GM12878 (cell line): ENCODE results near the gene LY6G5B. TPM values are rescaled to one million over a fixed set of nuclear protein-coding genes. Genes with fewer than 3 reads are reported as not detected.
A peak's percentile ranks its signal among the peaks of the same experiment; 100 is the strongest.

Experiments
- ATAC-seq: fragments of 200-7000 bp; cut with Tn5 transposase; 3 replicates; pipeline ENCODE4 v1.9.1; 2020; ENCODE audit warnings: mild to moderate bottlenecking, moderate library complexity
- BruUV-seq: library from RNA; stranded (reverse); fragments of 400-500 nt; replicated peaks from 2 replicates; lab custom pipeline; 2021; lab: Mats Ljungman, UMichigan
- CTCF ChIA-PET: fragments of 300-600 bp; sonication (Branson Sonifier 250); formaldehyde crosslinking; extraction: SDS; loops from one replicate; lab custom pipeline; 2021; ENCODE audit warnings: inconsistent platforms; lab: Yijun Ruan, JAX
- POLR2A ChIA-PET: fragments of 350-600 bp; formaldehyde crosslinking; extraction: SDS; loops from one replicate; lab custom pipeline; 2021; ENCODE audit warnings: inconsistent platforms; lab: Charles Lee
- RAD21 ChIA-PET: fragments of 300-600 bp; sonication (Branson Sonifier 250); formaldehyde crosslinking; loops from one replicate; lab custom pipeline; 2023; ENCODE audit warnings: antibody characterized with exemption; ENCODE audit not compliant: unreplicated experiment; lab: Charles Lee
- SMC1A ChIA-PET: fragments of 300-600 bp; sonication (Branson Sonifier 250); formaldehyde crosslinking; loops from one replicate; lab custom pipeline; 2023; ENCODE audit not compliant: unreplicated experiment, uncharacterized antibody; lab: Charles Lee
- DNase-seq: peaks from one replicate; pipeline ENCODE4 v3.0.0-alpha.2; 2011; ENCODE audit warnings: low read depth, low spot score
- FAIRE-seq: peaks from 3 replicates; lab custom pipeline; 2011; peaks lifted over from hg19 to GRCh38; lab: Jason Lieb, UNC
- H2AFZ ChIP-seq: 2 replicates; pipeline ENCODE4 v1.6.0; 2011; ENCODE audit warnings: low read depth, low read length, control low read depth; ENCODE audit not compliant: control insufficient read depth
- H3K27ac ChIP-seq: 2 replicates; pipeline ENCODE4 v1.5.1; 2011; ENCODE audit warnings: control low read depth; ENCODE audit not compliant: control insufficient read depth, insufficient read depth
- H3K27me3 ChIP-seq, 2 experiments: replicated peaks in 1 of 2; 2 replicates each; pipeline versions ENCODE4 v1.6.0 to v1.6.1; 2011; ENCODE audit warnings: low read length in 1 of 2; ENCODE audit not compliant: control insufficient read depth in 2 of 2, insufficient read depth in 2 of 2
- H3K36me3 ChIP-seq, 2 experiments: 2 replicates each; pipeline ENCODE4 v1.5.1; 2011; ENCODE audit warnings: low read length in 1 of 2; ENCODE audit not compliant: control insufficient read depth in 2 of 2, insufficient read depth in 2 of 2
- H3K4me1 ChIP-seq: 2 replicates; pipeline ENCODE4 v1.6.1; 2011; ENCODE audit warnings: mild to moderate bottlenecking, low read length, moderate library complexity, mixed read lengths; ENCODE audit not compliant: control insufficient read depth, insufficient read depth
- H3K4me2 ChIP-seq: 2 replicates; pipeline ENCODE4 v1.6.0; 2011; ENCODE audit warnings: control low read depth; ENCODE audit not compliant: control insufficient read depth, insufficient read depth
- H3K4me3 ChIP-seq: fragments of 200-600 bp; sonication (generic); 2 replicates; pipeline ENCODE4 v1.5.1; 2016
- H3K79me2 ChIP-seq: 2 replicates; pipeline ENCODE4 v1.6.0; 2011; ENCODE audit warnings: low read length; ENCODE audit not compliant: control insufficient read depth, insufficient read depth
- H3K9ac ChIP-seq: 2 replicates; pipeline ENCODE4 v1.8.0; 2011; ENCODE audit warnings: low read length, control low read depth, mixed read lengths; ENCODE audit not compliant: control insufficient read depth, insufficient read depth
- H3K9me3 ChIP-seq: replicated peaks from 3 replicates; pipeline ENCODE4 v1.5.1; 2011; ENCODE audit warnings: mild to moderate bottlenecking, low read length; ENCODE audit not compliant: control insufficient read depth, insufficient read depth
- H4K20me1 ChIP-seq: 2 replicates; pipeline ENCODE4 v1.6.0; 2011; ENCODE audit not compliant: control insufficient read depth, insufficient read depth
- BCLAF1 ChIP-seq: fragments of 450-650 bp; IDR thresholded peaks from 2 replicates; pipeline ENCODE4 v1.6.1; 2017; ENCODE audit warnings: antibody characterized with exemption, mild to moderate bottlenecking, moderate library complexity
- DPF2 ChIP-seq: fragments of 450-650 bp; IDR thresholded peaks from 2 replicates; pipeline ENCODE4 v1.6.1; 2017; ENCODE audit warnings: mild to moderate bottlenecking
- FOXM1 ChIP-seq: IDR thresholded peaks from 2 replicates; pipeline ENCODE4 v1.6.1; 2012; ENCODE audit warnings: low read depth, mild to moderate bottlenecking, inconsistent platforms, low read length, moderate library complexity
- IRF5 ChIP-seq: fragments of 450-650 bp; IDR thresholded peaks from 2 replicates; pipeline ENCODE4 v1.6.1; 2017; ENCODE audit warnings: borderline replicate concordance
- KAT2A ChIP-seq: conservative IDR thresholded peaks from 2 replicates; pipeline ENCODE4 v1.6.1; 2011; ENCODE audit warnings: low read depth, low read length; ENCODE audit not compliant: control insufficient read depth
- USF2 ChIP-seq: IDR thresholded peaks from 2 replicates; pipeline ENCODE4 v1.6.1; 2011; ENCODE audit warnings: low read depth, low read length, improper control_type of control experiment, borderline replicate concordance
- WGBS: methylation state at CpG from one replicate; pipeline ENCODE4 v1.1.6; 2016; ENCODE audit warnings: low lambda C conversion rate; ENCODE audit not compliant: insufficient replicate concordance, insufficient coverage; ENCODE audit errors: missing lambda C conversion rate; 5-methylcytosine and 5-hydroxymethylcytosine counted together
- in situ Hi-C: fragments of 300-500 bp; cut with MboI; formaldehyde crosslinking; loops from 9 replicates; pipeline ENCODE4 v1.14.3; 2018; ENCODE audit warnings: mixed read lengths
- intact Hi-C: fragments of 100-400 bp; cut with micrococcal nuclease; formaldehyde crosslinking; loops from one replicate; pipeline ENCODE4 v1.14.2; 2022; ENCODE audit not compliant: unreplicated experiment
- microRNA-seq: library from miRNA; unstranded; fragments of <30 nt; microRNA quantifications from one replicate; pipeline ENCODE4, GENCODE V29; 2018
- polyA plus RNA-seq, 11 experiments: library from polyadenylated mRNA; depleted of rRNA in 4 of 11; unstranded in 6 of 11; stranded (reverse) in 5 of 11; fragments of >200 nt; fragmentation: Nextera tagmentation in 4 of 11; fragmentation: Illumina TruSeq in 1 of 11; extraction: Ambion mirVana in 4 of 11; extraction: Trizol in 1 of 11; gene quantifications; 1 replicate in 1 of 11; 2 replicates in 10 of 11; pipeline versions ENCODE4 v1.2.1 to v1.2.3, GENCODE V29; 2011 to 2016; ENCODE audit warnings: inconsistent platforms in 2 of 11, missing spikeins in 2 of 11, low read depth in 1 of 11
- small RNA-seq: library from RNA; depleted of rRNA; stranded (forward); fragments of <200 nt; gene quantifications from one replicate; pipeline ENCODE3, GENCODE V24; 2014
- total RNA-seq, 4 experiments: library from RNA; depleted of rRNA in 3 of 4; stranded (reverse); fragments of >200 nt in 3 of 4; fragmentation: Illumina TruSeq in 1 of 4; extraction: Trizol in 1 of 4; gene quantifications; 2 replicates each; pipeline versions ENCODE4 v1.2.1 to v1.2.3, GENCODE V29; 2013 to 2021

Gene LY6G5B
- total and polyA plus RNA-seq, 10 of the 15 experiments (the other 5 are each of a cell fraction or from before 2014, with no cell fraction given): 3.2 to 16.5 (median 7.5) TPM

- Histone ChIP-seq H3K9me3 (no peaks in the 10 kb centered on the region), H3K4me2 (no peak overlapping the region), H3K36me3 (no peaks in the 10 kb centered on the region; a peak in 1 of 4 replicates), H3K27me3 (no peaks in the 10 kb centered on the region; a peak in 1 of 4 replicates), H2AFZ (no peak overlapping the region), H4K20me1 (no peaks in the 10 kb centered on the region), H3K4me1 (peaks cover 2% of the 10 kb centered on the region), H3K27ac (no peak overlapping the region), H3K9ac (no peak overlapping the region), H3K4me3 (no peak overlapping the region), H3K79me2 (no peaks in the 10 kb centered on the region)
- ChIA-PET POLR2A (no interaction called here), RAD21 (interaction anchor here (1.5 kb wide), 1 partner anchor 48 kb away, joined by 3 read pairs; no protein-coding TSS in a partner anchor), SMC1A (interaction anchor here (1.3 kb wide), 1 partner anchor 48 kb away, joined by 5 read pairs; no protein-coding TSS in a partner anchor), CTCF (interaction anchor here (2.8 kb wide), 1 partner anchor 48 kb away, joined by 12 read pairs; no protein-coding TSS in a partner anchor)
- TF ChIP-seq USF2 (no peak), IRF5 (no peak), KAT2A (no peak), DPF2 (no peak), FOXM1 (no peak), BCLAF1 (no peak)
- DNase-seq (no peak), FAIRE-seq (no peak), ATAC-seq (no peak)
- in situ Hi-C loops (no loop called here), intact Hi-C loops (no loop called here)
- BruUV-seq: no TSS peak
- 86% methylated on average over 3 of the region's 3 CpGs for WGBS
Measured at GRCh38 chr6:31722173-31722572, 52.4 kb downstream of the LY6G5B start.

Small RNAs within 50 kb of the gene (microRNA-seq; reads per million reads assigned to microRNA genes)
- gene MIR4646 (not detected), gene MIR6832 (0.56 reads per million)

Small RNAs within 50 kb of the gene (small RNA-seq; reads per million reads assigned to genes)
- gene LY6G6D (not detected), gene MIR4646 (not detected), gene MIR6832 (not detected), gene RF00019 (not detected), gene SNORA38 (4.4 reads per million, percentile 86 among the genes with 10 or more reads in this experiment)

Other genes with a start within 250 kb of the LY6G5B start
Only the 7 nearest of the 37 such genes appear.
- 91.4 and 120 TPM in 2 replicates for gene BAG6, start 17.3 kb upstream of the LY6G5B start, total RNA-seq (2014; rRNA removed)
- gene BAG6, start 17.3 kb upstream of the LY6G5B start, total RNA-seq (2014; rRNA removed; fragmentation: Illumina TruSeq; extraction: Trizol): 43.3 and 50.0 TPM in 2 replicates
- 249 and 253 TPM in 2 replicates for gene BAG6, start 17.3 kb upstream of the LY6G5B start, total RNA-seq (2021)
- gene BAG6, start 17.3 kb upstream of the LY6G5B start, polyA plus RNA-seq (2011; rRNA removed): 34.2 and 51.1 TPM in 2 replicates
- gene BAG6, start 17.3 kb upstream of the LY6G5B start, polyA plus RNA-seq (2014; fragmentation: Illumina TruSeq; extraction: Trizol): 81.3 and 119 TPM in 2 replicates
- gene BAG6, start 17.3 kb upstream of the LY6G5B start, polyA plus RNA-seq (2014; fragmentation: Nextera tagmentation; extraction: Ambion mirVana): 10 to 100 TPM; 27.8 to 39.1 TPM
- 115 and 134 TPM in 2 replicates for gene BAG6, start 17.3 kb upstream of the LY6G5B start, polyA plus RNA-seq (2014; rRNA removed)
- 100 to 1,000 TPM in 1 of 2 experiments, 10 to 100 TPM in 1; 98.4 to 112 TPM for gene BAG6, start 17.3 kb upstream of the LY6G5B start, polyA plus RNA-seq (2016; fragmentation: Nextera tagmentation; extraction: Ambion mirVana)
- gene APOM, start 14.1 kb upstream of the LY6G5B start, total RNA-seq (2014; rRNA removed): 4.4 and 6.1 TPM in 2 replicates
- 4.0 and 4.6 TPM in 2 replicates for gene APOM, start 14.1 kb upstream of the LY6G5B start, total RNA-seq (2014; rRNA removed; fragmentation: Illumina TruSeq; extraction: Trizol)
- gene APOM, start 14.1 kb upstream of the LY6G5B start, total RNA-seq (2021): 3.8 and 4.1 TPM in 2 replicates
- 4.8 and 7.9 TPM in 2 replicates for gene APOM, start 14.1 kb upstream of the LY6G5B start, polyA plus RNA-seq (2011; rRNA removed)
- gene APOM, start 14.1 kb upstream of the LY6G5B start, polyA plus RNA-seq (2014; fragmentation: Illumina TruSeq; extraction: Trizol): 5.2 and 8.2 TPM in 2 replicates
- 10 to 100 TPM; 11.8 to 14.1 TPM for gene APOM, start 14.1 kb upstream of the LY6G5B start, polyA plus RNA-seq (2014; fragmentation: Nextera tagmentation; extraction: Ambion mirVana)
- 6.5 and 7.5 TPM in 2 replicates for gene APOM, start 14.1 kb upstream of the LY6G5B start, polyA plus RNA-seq (2014; rRNA removed)
- gene APOM, start 14.1 kb upstream of the LY6G5B start, polyA plus RNA-seq (2016; fragmentation: Nextera tagmentation; extraction: Ambion mirVana): 1 to 10 TPM; 5.6 to 6.6 TPM
- gene C6orf47, start 9.2 kb upstream of the LY6G5B start, total RNA-seq (2014; rRNA removed): 20.4 and 21.6 TPM in 2 replicates
- gene C6orf47, start 9.2 kb upstream of the LY6G5B start, total RNA-seq (2014; rRNA removed; fragmentation: Illumina TruSeq; extraction: Trizol): 16.2 and 16.5 TPM in 2 replicates
- 16.1 and 17.4 TPM in 2 replicates for gene C6orf47, start 9.2 kb upstream of the LY6G5B start, total RNA-seq (2021)
- 8.0 and 8.1 TPM in 2 replicates for gene C6orf47, start 9.2 kb upstream of the LY6G5B start, polyA plus RNA-seq (2011; rRNA removed)
- gene C6orf47, start 9.2 kb upstream of the LY6G5B start, polyA plus RNA-seq (2014; fragmentation: Illumina TruSeq; extraction: Trizol): 8.2 and 13.4 TPM in 2 replicates
- under 1 TPM in 1 of 2 experiments, not detected in 1; 0.16 TPM for gene C6orf47, start 9.2 kb upstream of the LY6G5B start, polyA plus RNA-seq (2014; fragmentation: Nextera tagmentation; extraction: Ambion mirVana)
- gene C6orf47, start 9.2 kb upstream of the LY6G5B start, polyA plus RNA-seq (2014; rRNA removed): 18.6 and 19.3 TPM in 2 replicates
- gene C6orf47, start 9.2 kb upstream of the LY6G5B start, polyA plus RNA-seq (2016; fragmentation: Nextera tagmentation; extraction: Ambion mirVana): 10 to 100 TPM; 17.3 to 20.1 TPM
- gene GPANK1, start 5.0 kb upstream of the LY6G5B start, total RNA-seq (2014; rRNA removed): 11.3 and 11.7 TPM in 2 replicates
- 16.2 and 17.1 TPM in 2 replicates for gene GPANK1, start 5.0 kb upstream of the LY6G5B start, total RNA-seq (2014; rRNA removed; fragmentation: Illumina TruSeq; extraction: Trizol)
- 17.1 and 17.9 TPM in 2 replicates for gene GPANK1, start 5.0 kb upstream of the LY6G5B start, total RNA-seq (2021)
- gene GPANK1, start 5.0 kb upstream of the LY6G5B start, polyA plus RNA-seq (2011; rRNA removed): 14.7 and 14.8 TPM in 2 replicates
- gene GPANK1, start 5.0 kb upstream of the LY6G5B start, polyA plus RNA-seq (2014; fragmentation: Illumina TruSeq; extraction: Trizol): 23.9 and 30.5 TPM in 2 replicates
- 10 to 100 TPM; 11.9 to 13.0 TPM for gene GPANK1, start 5.0 kb upstream of the LY6G5B start, polyA plus RNA-seq (2014; fragmentation: Nextera tagmentation; extraction: Ambion mirVana)
- gene GPANK1, start 5.0 kb upstream of the LY6G5B start, polyA plus RNA-seq (2014; rRNA removed): 19.5 and 20.1 TPM in 2 replicates
- gene GPANK1, start 5.0 kb upstream of the LY6G5B start, polyA plus RNA-seq (2016; fragmentation: Nextera tagmentation; extraction: Ambion mirVana): 10 to 100 TPM; 36.0 to 36.3 TPM
- 271 and 286 TPM in 2 replicates for gene CSNK2B, start 3.9 kb upstream of the LY6G5B start, total RNA-seq (2014; rRNA removed)
- 189 and 205 TPM in 2 replicates for gene CSNK2B, start 3.9 kb upstream of the LY6G5B start, total RNA-seq (2014; rRNA removed; fragmentation: Illumina TruSeq; extraction: Trizol)
- 203 and 229 TPM in 2 replicates for gene CSNK2B, start 3.9 kb upstream of the LY6G5B start, total RNA-seq (2021)
- gene CSNK2B, start 3.9 kb upstream of the LY6G5B start, polyA plus RNA-seq (2011; rRNA removed): 27.1 and 56.3 TPM in 2 replicates
- gene CSNK2B, start 3.9 kb upstream of the LY6G5B start, polyA plus RNA-seq (2014; fragmentation: Illumina TruSeq; extraction: Trizol): 371 and 380 TPM in 2 replicates
- 100 to 1,000 TPM; 286 to 361 TPM for gene CSNK2B, start 3.9 kb upstream of the LY6G5B start, polyA plus RNA-seq (2014; fragmentation: Nextera tagmentation; extraction: Ambion mirVana)
- gene CSNK2B, start 3.9 kb upstream of the LY6G5B start, polyA plus RNA-seq (2014; rRNA removed): 118 and 150 TPM in 2 replicates
- gene CSNK2B, start 3.9 kb upstream of the LY6G5B start, polyA plus RNA-seq (2016; fragmentation: Nextera tagmentation; extraction: Ambion mirVana): 100 to 1,000 TPM; 380 to 405 TPM
- 0.71 and 1.5 TPM in 2 replicates for gene LY6G5C, start 11.1 kb downstream of the LY6G5B start, total RNA-seq (2014; rRNA removed)
- 0.76 and 0.92 TPM in 2 replicates for gene LY6G5C, start 11.1 kb downstream of the LY6G5B start, total RNA-seq (2014; rRNA removed; fragmentation: Illumina TruSeq; extraction: Trizol)
- gene LY6G5C, start 11.1 kb downstream of the LY6G5B start, total RNA-seq (2021): 1.7 and 1.8 TPM in 2 replicates
- gene LY6G5C, start 11.1 kb downstream of the LY6G5B start, polyA plus RNA-seq (2011; rRNA removed): 1.3 and 2.6 TPM in 2 replicates
- gene LY6G5C, start 11.1 kb downstream of the LY6G5B start, polyA plus RNA-seq (2014; fragmentation: Illumina TruSeq; extraction: Trizol): 1.7 and 2.5 TPM in 2 replicates
- gene LY6G5C, start 11.1 kb downstream of the LY6G5B start, polyA plus RNA-seq (2014; fragmentation: Nextera tagmentation; extraction: Ambion mirVana): 1 to 10 TPM in 1 of 2 experiments, under 1 TPM in 1; 0.87 to 1.2 TPM
- 0.98 and 1.8 TPM in 2 replicates for gene LY6G5C, start 11.1 kb downstream of the LY6G5B start, polyA plus RNA-seq (2014; rRNA removed)
- gene LY6G5C, start 11.1 kb downstream of the LY6G5B start, polyA plus RNA-seq (2016; fragmentation: Nextera tagmentation; extraction: Ambion mirVana): 1 to 10 TPM; 4.0 to 6.1 TPM
- gene ABHD16A, start 33.3 kb downstream of the LY6G5B start, total RNA-seq (2014; rRNA removed): 35.9 and 38.1 TPM in 2 replicates
- gene ABHD16A, start 33.3 kb downstream of the LY6G5B start, total RNA-seq (2014; rRNA removed; fragmentation: Illumina TruSeq; extraction: Trizol): 20.7 and 21.8 TPM in 2 replicates
- 33.7 and 35.6 TPM in 2 replicates for gene ABHD16A, start 33.3 kb downstream of the LY6G5B start, total RNA-seq (2021)
- gene ABHD16A, start 33.3 kb downstream of the LY6G5B start, polyA plus RNA-seq (2011; rRNA removed): 26.1 and 32.1 TPM in 2 replicates
- 16.3 and 20.4 TPM in 2 replicates for gene ABHD16A, start 33.3 kb downstream of the LY6G5B start, polyA plus RNA-seq (2014; fragmentation: Illumina TruSeq; extraction: Trizol)
- 10 to 100 TPM in 1 of 2 experiments, 1 to 10 TPM in 1; 7.5 to 14.5 TPM for gene ABHD16A, start 33.3 kb downstream of the LY6G5B start, polyA plus RNA-seq (2014; fragmentation: Nextera tagmentation; extraction: Ambion mirVana)
- gene ABHD16A, start 33.3 kb downstream of the LY6G5B start, polyA plus RNA-seq (2014; rRNA removed): 35.6 and 39.5 TPM in 2 replicates
- 10 to 100 TPM; 41.5 to 43.0 TPM for gene ABHD16A, start 33.3 kb downstream of the LY6G5B start, polyA plus RNA-seq (2016; fragmentation: Nextera tagmentation; extraction: Ambion mirVana)